CD14-positive monocyte (primary cell): ENCODE data around the gene ZNF273. TPM values are rescaled to one million over a fixed set of nuclear protein-coding genes. Genes with fewer than 3 reads are reported as not detected.
"Not testable (repeated sequence)": the region's sequence is repeated elsewhere in the genome, so short reads cannot be mapped to it uniquely, and the experiment has no call there.

Experiments
- DNase-seq, 3 donors: peaks; one replicate each; pipeline ENCODE4 v3.0.0-alpha.2; 2011 to 2022
- H2AFZ ChIP-seq: 2 replicates; pipeline ENCODE4 v1.6.0; 2012; ENCODE audit warnings: mild to moderate bottlenecking, low read depth, low read length, inconsistent platforms; ENCODE audit not compliant: insufficient read depth, poor library complexity, severe bottlenecking
- H3K27ac ChIP-seq, 2 donors: 1 replicate in 1 of 2; 2 replicates in 1 of 2; pipeline ENCODE4 v1.5.1; 2012 to 2013; ENCODE audit warnings: low read length in 2 of 2, control low read depth in 1 of 2, inconsistent platforms in 1 of 2, low read depth in 1 of 2, mild to moderate bottlenecking in 1 of 2
- H3K27me3 ChIP-seq, 2 donors: one replicate each; pipeline versions ENCODE4 v1.6.0 to v1.6.1; 2011 to 2013; ENCODE audit warnings: low read length in 2 of 2; ENCODE audit not compliant: control insufficient read depth in 2 of 2, insufficient read depth in 2 of 2
- H3K36me3 ChIP-seq, 2 donors: replicated peaks in 1 of 2; 1 replicate in 1 of 2; 2 replicates in 1 of 2; pipeline versions ENCODE4 v1.5.1 to v1.6.1; 2012 to 2013; ENCODE audit warnings: low read length in 2 of 2, control low read depth in 1 of 2, inconsistent platforms in 1 of 2, mild to moderate bottlenecking in 1 of 2; ENCODE audit not compliant: insufficient read depth in 2 of 2, control insufficient read depth in 1 of 2
- H3K4me1 ChIP-seq, 2 donors: 1 replicate in 1 of 2; 2 replicates in 1 of 2; pipeline versions ENCODE4 v1.5.1 to v1.6.1; 2012 to 2013; ENCODE audit warnings: low read length in 2 of 2, control low read depth in 1 of 2, inconsistent platforms in 1 of 2, mild to moderate bottlenecking in 1 of 2, moderate library complexity in 1 of 2; ENCODE audit not compliant: insufficient read depth in 2 of 2, control insufficient read depth in 1 of 2
- H3K4me2 ChIP-seq: replicated peaks from 2 replicates; pipeline ENCODE3; 2012; ENCODE audit warnings: low read length, moderate library complexity, mild to moderate bottlenecking; ENCODE audit not compliant: poor library complexity, severe bottlenecking; ENCODE audit errors: extremely low read depth
- H3K4me3 ChIP-seq, 3 experiments: fragments of 200-600 bp in 1 of 3; sonication (generic) in 1 of 3; replicated peaks in 1 of 3; 1 replicate in 2 of 3; 2 replicates in 1 of 3; pipeline ENCODE4 v1.5.1; 2011 to 2013; ENCODE audit warnings: low read length in 3 of 3, mild to moderate bottlenecking in 3 of 3, control low read depth in 2 of 3, low read depth in 2 of 3, inconsistent platforms in 1 of 3, moderate library complexity in 1 of 3
- H3K79me2 ChIP-seq: 2 replicates; pipeline ENCODE4 v1.6.0; 2012; ENCODE audit warnings: mild to moderate bottlenecking, control low read depth, inconsistent platforms, low read length, moderate library complexity; ENCODE audit not compliant: insufficient read depth
- H3K9ac ChIP-seq: 2 replicates; pipeline ENCODE4 v1.6.0; 2017; ENCODE audit warnings: low read length, mild to moderate bottlenecking; ENCODE audit not compliant: insufficient read depth, poor library complexity, severe bottlenecking
- H3K9me3 ChIP-seq, 2 donors: replicated peaks in 1 of 2; 1 replicate in 1 of 2; 2 replicates in 1 of 2; pipeline versions ENCODE4 v1.5.1 to v1.6.1; 2012 to 2013; ENCODE audit warnings: low read length in 2 of 2, control low read depth in 1 of 2; ENCODE audit not compliant: control insufficient read depth in 1 of 2, insufficient read depth in 1 of 2
- H4K20me1 ChIP-seq: 2 replicates; pipeline ENCODE4 v1.6.0; 2012; ENCODE audit warnings: mild to moderate bottlenecking, low read length, control low read depth, moderate library complexity; ENCODE audit not compliant: insufficient read depth
- H3K27ac Mint-ChIP-seq, 7 donors: one replicate each; pipeline ENCODE4 v1.8.0; 2020; ENCODE audit warnings: mild to moderate bottlenecking in 7 of 7, mixed read lengths in 7 of 7, moderate library complexity in 6 of 7, inconsistent platforms in 2 of 7
- H3K27me3 Mint-ChIP-seq, 3 donors: one replicate each; pipeline ENCODE4 v1.8.0; 2021 to 2022; ENCODE audit warnings: low read depth in 3 of 3, mild to moderate bottlenecking in 3 of 3, mixed read lengths in 3 of 3, moderate library complexity in 3 of 3, inconsistent platforms in 1 of 3
- H3K36me3 Mint-ChIP-seq, 2 donors: one replicate each; pipeline ENCODE4 v1.8.0; 2020; ENCODE audit warnings: mixed read lengths in 2 of 2, inconsistent platforms in 1 of 2, mild to moderate bottlenecking in 1 of 2
- H3K4me1 Mint-ChIP-seq: one replicate; pipeline ENCODE4 v1.8.0; 2020; ENCODE audit warnings: mild to moderate bottlenecking, mixed read lengths
- H3K4me3 Mint-ChIP-seq, 2 donors: one replicate each; pipeline ENCODE4 v1.8.0; 2020; ENCODE audit warnings: mild to moderate bottlenecking in 2 of 2, mixed read lengths in 2 of 2, moderate library complexity in 1 of 2
- H3K9me3 Mint-ChIP-seq, 7 donors: one replicate each; pipeline ENCODE4 v1.8.0; 2020 to 2022; ENCODE audit warnings: mixed read lengths in 7 of 7, mild to moderate bottlenecking in 6 of 7, moderate library complexity in 6 of 7, inconsistent platforms in 2 of 7
- WGBS: methylation state at CpG from one replicate; pipeline ENCODE4 v1.1.5; 2013; ENCODE audit warnings: missing lambda C conversion rate; ENCODE audit not compliant: insufficient coverage; 5-methylcytosine and 5-hydroxymethylcytosine counted together
- intact Hi-C, 2 donors: fragments of 100-400 bp; cut with micrococcal nuclease; formaldehyde crosslinking; loops; one replicate each; pipeline versions ENCODE4 v1.15.0 to v1.15.1; 2023
- polyA plus RNA-seq, 3 donors: library from polyadenylated mRNA; depleted of rRNA in 1 of 3; unstranded in 2 of 3; stranded (reverse) in 1 of 3; fragments of 300-500 nt in 2 of 3; fragments of >200 nt in 1 of 3; fragmentation: Illumina TruSeq in 2 of 3; gene quantifications; 1 replicate in 2 of 3; 2 replicates in 1 of 3; pipeline ENCODE4 v1.2.3, GENCODE V29; 2012 to 2021
- TF ChIP-seq, protein P1 (sequence below): fragments of 200-600 bp; IDR thresholded peaks from one replicate; pipeline ENCODE4 v1.8.0; 2022; ENCODE audit warnings: antibody characterized with exemption, mild to moderate bottlenecking

ZNF273 gene
- polyA plus RNA-seq, 3 donors = 0.21 to 1.7 (median 0.62) TPM

DNA sequence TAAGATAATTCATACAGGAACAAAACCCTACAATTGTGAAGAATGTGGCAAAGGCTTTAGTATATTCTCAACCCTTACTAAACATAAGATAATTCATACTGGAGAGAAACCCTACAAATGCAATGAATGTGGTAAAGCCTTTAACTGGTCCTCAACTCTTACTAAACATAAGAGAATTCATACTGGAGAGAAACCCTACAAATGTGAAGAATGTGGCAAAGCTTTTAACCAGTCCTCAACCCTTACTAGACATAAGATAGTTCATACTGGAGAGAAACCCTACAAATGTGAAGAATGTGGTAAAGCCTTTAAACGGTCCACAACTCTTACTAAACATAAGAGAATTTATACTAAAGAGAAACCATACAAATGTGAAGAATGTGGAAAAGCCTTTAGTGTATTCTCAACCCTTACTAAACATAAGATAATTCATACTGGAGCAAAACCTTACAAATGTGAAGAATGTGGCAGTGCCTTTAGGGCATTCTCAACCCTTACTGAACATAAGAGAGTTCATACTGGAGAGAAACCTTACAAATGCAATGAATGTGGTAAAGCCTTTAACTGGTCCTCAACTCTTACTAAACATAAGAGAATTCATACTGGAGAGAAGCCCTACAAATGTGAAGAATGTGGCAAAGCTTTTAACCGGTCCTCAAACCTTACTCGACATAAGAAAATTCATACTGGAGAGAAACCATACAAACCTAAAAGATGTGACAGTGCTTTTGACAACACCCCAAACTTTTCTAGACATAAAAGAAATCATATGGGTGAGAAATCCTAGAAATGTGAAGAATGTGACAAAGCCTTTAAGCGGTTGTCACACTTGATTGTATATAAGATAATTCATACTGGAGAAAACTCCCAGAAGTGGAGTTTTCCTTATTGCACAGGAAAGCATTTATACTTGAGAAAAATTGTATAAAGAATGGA lies 25.4 kb downstream of the ZNF273 start:
- H3K4me3 Mint-ChIP-seq, H3K27me3 Mint-ChIP-seq, H3K27me3 ChIP-seq, H3K9ac ChIP-seq, intact Hi-C loops, H3K4me3 ChIP-seq, H3K79me2 ChIP-seq, H4K20me1 ChIP-seq, H2AFZ ChIP-seq, H3K4me2 ChIP-seq, DNase-seq, H3K4me1 ChIP-seq, H3K4me1 Mint-ChIP-seq, H3K27ac Mint-ChIP-seq, H3K27ac ChIP-seq: not testable (repeated sequence)
- Mint-ChIP-seq H3K9me3 (peaks cover 27 to 81% (median 72%) of the 10 kb centered on the region in 7 donors), H3K36me3 (peaks cover 48 to 52% of the 10 kb centered on the region in 2 donors)
- Histone ChIP-seq H3K9me3 (peaks cover 38 to 83% of the 10 kb centered on the region in 2 donors), H3K36me3 (peaks cover 26 to 50% of the 10 kb centered on the region in 2 donors)
- WGBS = no CpG with 5 or more reads among the region's 4 CpGs

DNA sequence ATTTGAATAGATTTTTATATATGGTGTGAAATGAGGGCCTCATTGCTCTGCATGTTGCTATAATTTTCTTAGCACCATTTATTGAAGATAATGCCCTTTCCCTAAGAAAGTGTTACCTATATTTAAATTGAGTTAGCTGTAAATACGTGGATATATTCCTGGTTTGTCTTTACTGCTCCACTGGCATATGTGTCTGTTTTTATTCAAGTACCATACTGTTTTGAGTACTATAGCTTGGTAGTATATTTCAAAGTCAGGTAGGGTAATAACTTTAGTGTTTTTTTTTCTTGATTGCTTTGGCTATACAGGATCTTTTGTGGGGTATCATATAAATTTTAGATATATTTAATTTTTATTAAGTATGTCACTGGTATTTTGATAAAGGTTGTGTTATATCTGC lies 31.4 kb downstream of the ZNF273 start:
- Histone ChIP-seq H2AFZ (no peak overlapping the region), H3K4me3 (no peak overlapping the region), H3K79me2 (no peaks in the 10 kb centered on the region), H3K4me2 (no peak overlapping the region), H3K9ac (no peak overlapping the region), H3K27me3 (no peaks in the 10 kb centered on the region), H3K36me3 (no peaks in the 10 kb centered on the region), H3K27ac (no peak overlapping the region), H4K20me1 (no peaks in the 10 kb centered on the region), H3K9me3 (peaks cover 29 to 61% of the 10 kb centered on the region in 2 donors), H3K4me1 (no peaks in the 10 kb centered on the region)
- Mint-ChIP-seq H3K9me3 (peaks cover 7 to 51% (median 39%) of the 10 kb centered on the region in 7 donors), H3K4me1 (no peaks in the 10 kb centered on the region), H3K36me3 (peaks cover 0 to 2% of the 10 kb centered on the region in 2 donors), H3K27ac (no peak overlapping the region), H3K4me3 (no peak overlapping the region), H3K27me3 (no peaks in the 10 kb centered on the region)
- intact Hi-C loops = no loop called here
- DNase-seq = no peak
- TF ChIP-seq, protein P1, sequence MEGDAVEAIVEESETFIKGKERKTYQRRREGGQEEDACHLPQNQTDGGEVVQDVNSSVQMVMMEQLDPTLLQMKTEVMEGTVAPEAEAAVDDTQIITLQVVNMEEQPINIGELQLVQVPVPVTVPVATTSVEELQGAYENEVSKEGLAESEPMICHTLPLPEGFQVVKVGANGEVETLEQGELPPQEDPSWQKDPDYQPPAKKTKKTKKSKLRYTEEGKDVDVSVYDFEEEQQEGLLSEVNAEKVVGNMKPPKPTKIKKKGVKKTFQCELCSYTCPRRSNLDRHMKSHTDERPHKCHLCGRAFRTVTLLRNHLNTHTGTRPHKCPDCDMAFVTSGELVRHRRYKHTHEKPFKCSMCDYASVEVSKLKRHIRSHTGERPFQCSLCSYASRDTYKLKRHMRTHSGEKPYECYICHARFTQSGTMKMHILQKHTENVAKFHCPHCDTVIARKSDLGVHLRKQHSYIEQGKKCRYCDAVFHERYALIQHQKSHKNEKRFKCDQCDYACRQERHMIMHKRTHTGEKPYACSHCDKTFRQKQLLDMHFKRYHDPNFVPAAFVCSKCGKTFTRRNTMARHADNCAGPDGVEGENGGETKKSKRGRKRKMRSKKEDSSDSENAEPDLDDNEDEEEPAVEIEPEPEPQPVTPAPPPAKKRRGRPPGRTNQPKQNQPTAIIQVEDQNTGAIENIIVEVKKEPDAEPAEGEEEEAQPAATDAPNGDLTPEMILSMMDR = no peak
- WGBS = no CpG with 5 or more reads among the region's 1 CpG
